ENCODE data around the gene ST6GAL2. TPM values are rescaled to one million over a fixed set of nuclear protein-coding genes. Genes with fewer than 3 reads are reported as not detected.

ST6GAL2 gene
- total RNA-seq, 3 donors from 2014 or later: 2.3 to 2.8 TPM; not detected in 1

DNA sequence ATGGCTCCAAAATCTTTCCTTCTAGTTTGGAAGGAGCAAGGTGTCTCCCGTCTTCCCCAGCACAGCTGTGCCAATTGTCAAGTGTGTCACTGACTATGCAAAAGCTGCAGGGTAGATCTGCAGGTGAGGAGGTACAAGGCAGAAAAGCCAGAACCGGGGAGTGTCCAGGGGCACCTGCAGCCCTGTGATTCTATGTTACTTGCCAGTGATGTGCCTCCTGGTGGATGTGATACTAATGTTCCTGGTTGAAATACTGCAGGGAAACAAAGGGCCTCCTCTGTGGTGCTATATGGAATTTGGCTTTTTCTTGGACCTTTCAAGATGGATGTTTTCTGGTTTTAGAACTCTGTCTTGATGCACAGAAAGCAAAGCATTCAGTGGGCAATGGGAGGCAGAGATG is 80.3 kb downstream of the ST6GAL2 start:
- Histone ChIP-seq H3K4me3 (no peak overlapping the region), H3K4me1 (no peaks in the 10 kb centered on the region), H3K36me3 (no peaks in the 10 kb centered on the region), H3K9me3 (no peaks in the 10 kb centered on the region), H3K27ac (no peak overlapping the region), H3K27me3 (no peaks in the 10 kb centered on the region)
- DNase-seq (ENCODE audit: low spot score in 2 of 2): no peak
- TF ChIP-seq POLR2AphosphoS5 (IDR thresholded peaks at IDR 0.05): no peak
- TF ChIP-seq, protein P1, sequence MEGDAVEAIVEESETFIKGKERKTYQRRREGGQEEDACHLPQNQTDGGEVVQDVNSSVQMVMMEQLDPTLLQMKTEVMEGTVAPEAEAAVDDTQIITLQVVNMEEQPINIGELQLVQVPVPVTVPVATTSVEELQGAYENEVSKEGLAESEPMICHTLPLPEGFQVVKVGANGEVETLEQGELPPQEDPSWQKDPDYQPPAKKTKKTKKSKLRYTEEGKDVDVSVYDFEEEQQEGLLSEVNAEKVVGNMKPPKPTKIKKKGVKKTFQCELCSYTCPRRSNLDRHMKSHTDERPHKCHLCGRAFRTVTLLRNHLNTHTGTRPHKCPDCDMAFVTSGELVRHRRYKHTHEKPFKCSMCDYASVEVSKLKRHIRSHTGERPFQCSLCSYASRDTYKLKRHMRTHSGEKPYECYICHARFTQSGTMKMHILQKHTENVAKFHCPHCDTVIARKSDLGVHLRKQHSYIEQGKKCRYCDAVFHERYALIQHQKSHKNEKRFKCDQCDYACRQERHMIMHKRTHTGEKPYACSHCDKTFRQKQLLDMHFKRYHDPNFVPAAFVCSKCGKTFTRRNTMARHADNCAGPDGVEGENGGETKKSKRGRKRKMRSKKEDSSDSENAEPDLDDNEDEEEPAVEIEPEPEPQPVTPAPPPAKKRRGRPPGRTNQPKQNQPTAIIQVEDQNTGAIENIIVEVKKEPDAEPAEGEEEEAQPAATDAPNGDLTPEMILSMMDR (IDR thresholded peaks at IDR 0.05): no peak
- TF ChIP-seq POLR2A (IDR thresholded peaks at IDR 0.05): no peak
- intact Hi-C loops (cut with DNase I; ENCODE audit: low total_unique reads): no loop called here

DNA sequence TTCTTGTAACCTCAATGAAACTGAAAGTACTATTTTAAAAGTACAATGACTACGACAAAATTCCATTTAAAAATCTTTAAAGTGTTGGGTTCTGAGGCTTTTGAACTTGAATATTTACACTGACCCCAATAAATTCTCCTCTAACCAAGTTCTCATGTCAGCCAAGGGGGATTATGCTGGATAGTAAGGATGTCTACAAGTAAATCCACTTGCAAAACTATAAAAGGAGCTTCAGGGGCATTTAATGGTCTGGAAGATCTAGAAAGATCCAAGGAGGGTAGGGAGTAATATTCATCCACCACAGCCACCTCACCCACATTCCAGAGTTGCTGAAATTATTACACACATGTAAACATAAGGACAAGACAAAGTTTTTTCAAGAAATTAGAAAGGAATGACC is 81.8 kb downstream of the ST6GAL2 start:
- no peak overlapping the region for H3K27ac ChIP-seq
- TF ChIP-seq POLR2AphosphoS5 (IDR thresholded peaks at IDR 0.05) (no peak), POLR2A (IDR thresholded peaks at IDR 0.05) (no peak)
- TF ChIP-seq, protein P1 (IDR thresholded peaks at IDR 0.05): no peak
- H3K4me3 ChIP-seq: no peak overlapping the region
- H3K4me1 ChIP-seq: no peaks in the 10 kb centered on the region
- intact Hi-C loops (cut with DNase I; ENCODE audit: low total_unique reads): no loop called here
- H3K27me3 ChIP-seq: no peaks in the 10 kb centered on the region
- no peaks in the 10 kb centered on the region for H3K9me3 ChIP-seq
- DNase-seq (ENCODE audit: low spot score in 2 of 2): no peak
- H3K36me3 ChIP-seq: no peaks in the 10 kb centered on the region

DNA sequence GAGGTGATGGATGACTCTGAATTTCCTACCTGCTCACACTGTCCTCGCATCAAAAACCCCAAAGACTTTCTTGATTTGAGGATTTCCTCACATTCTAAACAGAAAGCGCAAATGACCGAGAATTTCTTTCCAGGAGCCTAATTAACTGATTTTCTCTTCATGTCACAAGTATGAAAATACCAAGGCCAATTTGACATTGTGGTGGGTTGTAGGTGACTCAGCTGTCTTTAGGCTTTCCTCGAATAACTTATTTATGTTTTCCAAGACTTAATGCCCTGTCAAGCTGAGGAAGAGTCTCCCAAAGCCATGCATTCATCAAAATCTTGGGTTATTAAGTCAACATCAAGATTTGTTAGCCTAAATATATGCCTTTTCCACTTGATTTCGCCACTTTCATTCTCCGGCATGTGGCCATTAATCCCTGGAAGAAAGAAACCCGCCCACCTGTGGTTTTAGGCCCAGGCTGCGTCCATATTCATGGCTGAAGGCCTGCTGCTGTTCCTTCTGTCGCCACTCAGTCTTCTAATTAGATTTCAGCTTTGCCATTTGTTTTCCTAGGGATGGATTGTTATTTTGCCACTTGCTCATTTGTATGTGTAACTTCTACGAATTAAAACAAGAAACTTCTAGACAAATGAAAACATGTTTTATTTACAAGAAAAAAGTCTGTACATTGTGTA is 84.9 kb downstream of the ST6GAL2 start:
- no peak overlapping the region for H3K4me3 ChIP-seq
- no peaks in the 10 kb centered on the region for H3K9me3 ChIP-seq
- no peaks in the 10 kb centered on the region for H3K27me3 ChIP-seq
- DNase-seq (ENCODE audit: low spot score in 2 of 2): no peak
- H3K27ac ChIP-seq: no peak overlapping the region
- intact Hi-C loops (cut with DNase I; ENCODE audit: low total_unique reads): no loop called here
- TF ChIP-seq, protein P1 (IDR thresholded peaks at IDR 0.05): no peak
- TF ChIP-seq POLR2AphosphoS5 (IDR thresholded peaks at IDR 0.05): no peak
- TF ChIP-seq POLR2A (IDR thresholded peaks at IDR 0.05): no peak
- no peaks in the 10 kb centered on the region for H3K4me1 ChIP-seq
- H3K36me3 ChIP-seq: no peaks in the 10 kb centered on the region

DNA sequence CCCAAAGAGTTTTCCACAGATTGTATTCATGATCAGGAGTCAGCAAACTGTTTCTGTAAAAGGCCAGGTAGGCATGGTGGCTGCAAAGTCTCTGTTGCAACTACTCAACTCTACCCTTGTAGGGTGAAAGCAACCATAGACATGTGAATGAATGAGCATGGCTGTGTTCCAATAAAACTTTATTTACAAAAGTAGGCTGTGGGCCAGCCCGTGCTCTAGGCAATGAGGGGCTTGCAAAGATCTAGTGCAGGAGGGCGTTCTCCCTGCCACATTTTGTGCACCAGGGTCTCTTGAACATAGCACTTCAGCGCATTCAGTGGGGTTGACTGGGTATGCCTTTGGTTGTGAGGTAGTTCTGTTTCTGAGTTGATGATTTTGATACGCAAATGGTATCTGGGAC is 85.8 kb downstream of the ST6GAL2 start:
- H3K27ac ChIP-seq: no peak overlapping the region
- H3K27me3 ChIP-seq: no peaks in the 10 kb centered on the region
- intact Hi-C loops (cut with DNase I; ENCODE audit: low total_unique reads): no loop called here
- no peak overlapping the region for H3K4me3 ChIP-seq
- H3K9me3 ChIP-seq: no peaks in the 10 kb centered on the region
- H3K36me3 ChIP-seq: no peaks in the 10 kb centered on the region
- no peaks in the 10 kb centered on the region for H3K4me1 ChIP-seq
- TF ChIP-seq POLR2A (IDR thresholded peaks at IDR 0.05): no peak
- TF ChIP-seq POLR2AphosphoS5 (IDR thresholded peaks at IDR 0.05): no peak
- TF ChIP-seq, protein P1 (IDR thresholded peaks at IDR 0.05): no peak
- no peak for DNase-seq (ENCODE audit: low spot score in 2 of 2)

DNA sequence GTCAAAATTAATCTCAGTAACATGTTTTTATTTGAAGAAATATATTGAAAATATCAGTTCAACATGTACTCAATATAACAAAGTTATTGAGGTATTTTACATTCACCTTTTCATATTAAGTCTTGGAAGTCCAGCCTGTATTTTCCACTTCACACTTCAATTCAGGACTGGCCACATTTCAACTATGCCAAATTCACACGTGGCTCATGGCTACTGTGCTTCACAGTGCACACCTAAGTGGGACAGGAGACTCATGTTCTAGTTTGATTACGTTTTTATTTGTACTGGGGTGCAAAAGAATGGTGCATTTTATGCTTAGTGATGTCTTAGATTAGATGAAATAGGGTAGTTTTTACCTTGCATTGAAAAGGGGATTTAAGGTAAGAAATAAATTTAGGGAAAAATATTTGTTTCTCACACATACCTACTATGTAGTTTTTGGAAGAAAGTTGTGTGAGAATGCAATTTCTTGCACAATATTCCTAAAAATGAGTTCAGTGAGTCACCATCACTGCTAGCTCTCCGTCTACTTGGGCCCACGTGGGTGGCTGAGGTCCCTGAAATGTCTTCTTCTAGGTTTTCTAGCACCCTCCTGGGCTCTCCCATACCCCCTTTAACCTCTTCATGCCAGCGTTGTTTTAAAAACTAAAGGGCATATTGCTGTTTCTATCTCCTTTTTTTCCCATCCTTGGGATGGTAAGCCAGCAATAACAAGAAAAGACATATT is 87.0 kb downstream of the ST6GAL2 start:
- Histone ChIP-seq H3K36me3 (no peaks in the 10 kb centered on the region), H3K4me3 (no peak overlapping the region), H3K9me3 (no peaks in the 10 kb centered on the region), H3K27me3 (no peaks in the 10 kb centered on the region), H3K4me1 (no peaks in the 10 kb centered on the region), H3K27ac (no peak overlapping the region)
- TF ChIP-seq POLR2A (IDR thresholded peaks at IDR 0.05): no peak
- DNase-seq (ENCODE audit: low spot score in 2 of 2): no peak
- intact Hi-C loops (cut with DNase I; ENCODE audit: low total_unique reads): no loop called here

Measured in breast epithelium (tissue), 4 donors.